Calu3 (cell line): ENCODE results near the gene SLC25A33. TPM values are rescaled to one million over a fixed set of nuclear protein-coding genes. Genes with fewer than 3 reads are reported as not detected.

Source experiments
- BruUV-seq: library from RNA; stranded (reverse); fragments of 400-500 nt; replicated peaks from 2 replicates; lab custom pipeline; 2021; lab: Mats Ljungman, UMichigan
- CTCF ChIA-PET: fragments of 300-600 bp; sonication (Branson Sonifier 250); formaldehyde crosslinking; loops from one replicate; lab custom pipeline; 2022; ENCODE audit warnings: antibody characterized with exemption; lab: Charles Lee
- DNase-seq: peaks from one replicate; pipeline ENCODE4 v3.0.0; 2022
- H3K27ac Mint-ChIP-seq: one replicate; pipeline ENCODE4 v1.8.0; 2022; ENCODE audit warnings: mixed read lengths; ENCODE audit not compliant: unreplicated experiment
- H3K27me3 Mint-ChIP-seq: one replicate; pipeline ENCODE4 v1.8.0; 2022; ENCODE audit warnings: mixed read lengths; ENCODE audit not compliant: unreplicated experiment
- H3K36me3 Mint-ChIP-seq: one replicate; pipeline ENCODE4 v1.8.0; 2022; ENCODE audit warnings: mild to moderate bottlenecking, moderate library complexity, mixed read lengths; ENCODE audit not compliant: insufficient read depth, unreplicated experiment
- H3K4me1 Mint-ChIP-seq: one replicate; pipeline ENCODE4 v1.8.0; 2022; ENCODE audit warnings: mild to moderate bottlenecking, low read depth, mixed read lengths; ENCODE audit not compliant: unreplicated experiment
- H3K4me3 Mint-ChIP-seq: one replicate; pipeline ENCODE4 v1.8.0; 2022; ENCODE audit warnings: mild to moderate bottlenecking, low read depth, moderate library complexity, mixed read lengths; ENCODE audit not compliant: unreplicated experiment
- H3K9me3 Mint-ChIP-seq: one replicate; pipeline ENCODE4 v1.8.0; 2022; ENCODE audit warnings: low read depth, mixed read lengths; ENCODE audit not compliant: unreplicated experiment
- CTCF ChIP-seq: fragments of 200-600 bp; IDR thresholded peaks from one replicate; pipeline ENCODE4 v1.8.0; 2022; ENCODE audit warnings: antibody characterized with exemption; ENCODE audit not compliant: unreplicated experiment
- intact Hi-C: fragments of 100-400 bp; cut with micrococcal nuclease; formaldehyde crosslinking; loops from one replicate; pipeline ENCODE4 v1.10.0; 2022; ENCODE audit not compliant: unreplicated experiment
- total RNA-seq: library from RNA; stranded (reverse); gene quantifications from 2 replicates; pipeline ENCODE4 v1.2.3, GENCODE V29; 2022

Gene SLC25A33
- total RNA-seq, 1 experiment from 2014 or later: 5.2 TPM

- Mint-ChIP-seq H3K4me3 (no peak overlapping the region), H3K27me3 (no peaks in the 10 kb centered on the region), H3K36me3 (peaks cover 19% of the 10 kb centered on the region), H3K9me3 (no peaks in the 10 kb centered on the region), H3K27ac (no peak overlapping the region), H3K4me1 (no peaks in the 10 kb centered on the region)
- CTCF ChIA-PET: no interaction called here
- DNase-seq: no peak
- intact Hi-C loops: no loop called here
- no TSS peak for BruUV-seq
- no peak for TF ChIP-seq CTCF
Measured at GRCh38 chr1:9577423-9577822, 38.2 kb downstream of the SLC25A33 start.

DNA sequence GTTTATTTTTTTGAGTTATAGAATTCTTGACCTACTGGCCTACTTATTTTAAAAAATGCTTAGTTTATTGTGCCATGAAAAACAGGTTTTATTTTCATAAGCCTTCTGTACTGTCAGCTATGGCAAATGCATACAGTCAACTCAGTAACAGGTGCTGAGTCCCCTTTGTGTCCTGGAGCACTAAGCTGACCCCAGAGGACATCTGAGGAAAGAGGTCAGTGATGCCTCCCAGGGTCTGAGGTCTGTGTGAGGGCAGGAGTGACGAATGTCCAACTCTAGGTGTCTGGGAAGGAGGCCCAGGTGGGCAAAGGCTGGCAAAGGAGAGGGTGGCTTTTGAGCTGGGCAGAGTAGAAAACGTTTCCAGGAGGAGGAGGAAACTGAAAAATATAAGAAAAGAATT is 41.7 kb downstream of the SLC25A33 start:
- no peaks in the 10 kb centered on the region for H3K9me3 Mint-ChIP-seq
- no peak for DNase-seq
- CTCF ChIA-PET: interaction anchor here (0.7 kb wide), 1 partner anchor 390 kb away, joined by 5 read pairs; no protein-coding TSS in a partner anchor
- no peak for TF ChIP-seq CTCF
- peaks cover 15% of the 10 kb centered on the region for H3K36me3 Mint-ChIP-seq
- H3K27ac Mint-ChIP-seq: peak overlapping the region; percentile 54
- no peak overlapping the region for H3K4me3 Mint-ChIP-seq
- H3K4me1 Mint-ChIP-seq: no peaks in the 10 kb centered on the region
- H3K27me3 Mint-ChIP-seq: no peaks in the 10 kb centered on the region
- BruUV-seq: no TSS peak
- intact Hi-C loops: no loop called here

- no peak for DNase-seq
- Mint-ChIP-seq H3K9me3 (no peaks in the 10 kb centered on the region), H3K27ac (no peak overlapping the region), H3K27me3 (no peaks in the 10 kb centered on the region), H3K4me3 (no peak overlapping the region), H3K4me1 (no peaks in the 10 kb centered on the region), H3K36me3 (peaks cover 13% of the 10 kb centered on the region)
- CTCF ChIA-PET: interaction anchor here (0.7 kb wide), 1 partner anchor 1540 kb away, joined by 3 read pairs; no protein-coding TSS in a partner anchor
- no peak for TF ChIP-seq CTCF
- intact Hi-C loops: no loop called here
- BruUV-seq: no TSS peak
Measured at GRCh38 chr1:9586147-9586766, 47.0 kb downstream of the SLC25A33 start.

DNA sequence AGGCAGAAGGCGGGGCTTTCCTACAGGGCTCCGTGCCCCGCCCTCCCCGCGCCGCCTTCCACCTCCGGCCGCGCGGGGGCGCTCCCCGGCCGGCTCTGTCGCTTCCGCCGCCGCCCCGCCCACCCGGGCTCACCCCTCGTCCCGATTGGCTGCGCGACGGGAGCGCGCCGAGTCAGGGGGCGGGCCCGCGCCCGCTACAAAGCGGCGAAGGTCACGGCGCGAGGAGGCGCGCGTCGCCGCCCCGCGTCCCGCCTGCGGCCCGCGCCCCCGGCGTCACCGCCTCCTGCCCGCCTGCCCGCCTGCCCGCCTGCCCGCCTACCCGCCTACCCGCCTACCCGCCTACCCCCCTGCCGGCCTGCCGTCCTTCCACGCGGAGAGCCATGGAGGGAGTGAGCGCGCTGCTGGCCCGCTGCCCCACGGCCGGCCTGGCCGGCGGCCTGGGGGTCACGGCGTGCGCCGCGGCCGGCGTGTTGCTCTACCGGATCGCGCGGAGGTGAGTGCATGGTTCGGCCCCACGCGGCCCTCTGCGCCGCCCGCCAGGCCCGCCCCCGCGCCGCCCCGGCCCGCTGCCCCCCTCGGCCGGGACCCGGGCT is 49.4 kb downstream of the SLC25A33 start, which contains the start of gene TMEM201:
TMEM201 (plus strand) TSS at position 361 of the 593 bp plus-strand sequence; CDS start at position 381, 20 bp downstream.
- H3K27ac Mint-ChIP-seq: no peak within 1 kb of the TSS
- no TSS peak for BruUV-seq
- H3K36me3 Mint-ChIP-seq: peaks cover 8% of the 10 kb centered on the region
- H3K9me3 Mint-ChIP-seq: no peaks in the 10 kb centered on the region
- H3K27me3 Mint-ChIP-seq: no peaks in the 10 kb centered on the region
- H3K4me1 Mint-ChIP-seq: no peaks in the 10 kb centered on the region
- DNase-seq: peak; percentile 93
- CTCF ChIA-PET: interaction anchor here (0.9 kb wide), 1 partner anchor 71 kb away, joined by 3 read pairs; no protein-coding TSS in a partner anchor
- intact Hi-C loops: no loop called here
- H3K4me3 Mint-ChIP-seq: peak within 1 kb of the TSS; percentile 71
- TF ChIP-seq CTCF: peak; percentile 65
